Measurements from ENCODE around the gene CHIT1.
"Not testable (repeated sequence)": the region's sequence is repeated elsewhere in the genome, so short reads cannot be mapped to it uniquely, and the experiment has no call there.

CHIT1 gene

DNA sequence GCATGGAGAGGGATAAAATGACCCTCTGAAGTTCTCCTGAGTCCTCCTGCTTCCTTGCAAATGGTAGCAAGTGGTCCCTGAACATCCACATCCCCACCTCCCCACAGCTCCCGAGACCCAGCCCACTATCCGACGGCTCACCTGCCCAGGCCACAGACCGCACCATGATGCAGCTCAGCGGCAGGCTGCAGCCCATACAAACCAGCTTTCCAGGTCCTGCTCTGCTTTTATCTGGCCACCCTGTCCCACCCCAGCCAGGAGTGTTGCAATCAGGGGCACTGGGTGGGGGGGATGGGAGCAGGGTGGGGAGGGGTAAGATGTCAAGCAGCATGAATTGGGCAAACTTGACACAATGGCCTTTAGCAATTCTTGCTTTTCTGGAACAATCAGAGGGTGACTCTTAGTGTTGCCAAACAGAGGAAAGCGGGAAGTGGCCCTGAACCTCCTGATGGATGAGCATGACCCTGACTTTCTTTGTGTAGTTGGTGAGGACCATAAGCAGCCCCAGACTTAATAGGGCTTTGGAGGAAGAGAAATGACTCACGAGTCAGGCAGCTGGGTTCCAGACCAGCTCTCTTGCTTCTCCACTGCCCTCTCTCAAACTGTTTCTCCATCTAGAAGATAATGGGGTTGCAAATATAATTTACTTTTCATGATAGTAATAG lies at the start of gene CHIT1:
CHIT1 (minus strand) TSS at position 203 of the 665 bp plus-strand sequence; CDS start at position 166, 37 bp downstream.
- no peak for DNase-seq (ENCODE audit: low spot score)

GRCh38 chr1:203278885-203279406 lies 49.5 kb upstream of the CHIT1 start:
- DNase-seq (ENCODE audit: low spot score): no peak

DNA sequence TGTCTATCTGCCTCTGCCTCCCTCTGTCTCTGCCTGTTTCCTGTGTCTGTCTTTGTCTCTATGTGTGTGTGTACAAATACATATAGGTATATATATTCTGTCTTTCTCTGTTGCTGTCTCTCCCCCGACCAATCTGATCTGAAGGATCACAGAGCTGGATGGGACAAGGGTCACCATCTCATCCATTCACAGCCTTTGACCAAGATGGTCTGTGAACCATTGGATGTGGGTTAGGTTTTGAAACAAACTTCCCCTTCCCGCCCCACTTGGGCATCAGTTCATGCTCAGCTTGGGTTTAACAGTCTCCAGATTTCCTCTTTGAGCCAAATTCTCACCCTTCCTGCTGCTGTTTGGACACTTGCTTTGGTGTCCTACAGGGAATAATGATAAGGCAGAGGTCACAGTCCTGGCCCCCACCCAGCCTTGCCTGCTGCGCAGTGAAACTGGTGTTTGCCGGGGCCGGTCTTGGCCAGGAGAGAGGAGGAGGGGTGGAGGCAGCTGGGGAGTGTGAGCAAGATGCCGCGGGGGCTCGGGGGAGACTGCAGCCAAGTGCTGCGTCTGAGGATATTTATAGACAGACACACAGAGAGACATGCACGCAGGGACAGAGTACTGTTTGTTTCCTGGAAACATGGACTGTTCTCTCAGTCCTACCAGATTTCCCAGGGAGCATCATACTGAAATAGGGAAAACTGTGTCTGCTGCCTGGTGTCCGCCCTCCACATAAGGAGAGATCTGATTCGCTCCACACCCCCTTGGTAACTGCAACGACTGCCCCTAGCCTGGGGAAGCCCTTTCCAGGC lies 48.8 kb upstream of the CHIT1 start:
- DNase-seq (ENCODE audit: low spot score): peak; percentile 90

- DNase-seq (ENCODE audit: low spot score): no peak
These were observed 47.6 kb upstream of the CHIT1 start for GRCh38 chr1:203276916-203277545.

DNA sequence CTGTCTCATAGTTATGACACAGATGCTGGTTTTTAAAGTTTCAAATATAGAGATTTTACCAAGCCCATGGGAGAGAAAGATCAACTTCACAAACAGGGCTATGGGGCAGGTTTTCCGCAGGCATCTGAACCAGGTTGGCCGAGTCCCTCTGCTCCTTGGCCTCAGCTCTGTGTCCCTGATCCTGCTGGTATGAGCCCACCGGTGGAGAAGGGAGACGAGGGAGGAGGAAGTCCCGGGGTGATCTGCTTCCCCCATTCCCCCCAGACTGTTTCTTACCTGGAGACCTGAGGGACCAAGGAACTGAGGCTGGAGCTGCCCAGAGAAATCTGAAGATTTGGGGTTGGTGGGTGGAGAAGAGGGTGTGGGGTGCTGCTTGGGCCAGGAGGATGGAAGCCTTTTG lies 46.9 kb upstream of the CHIT1 start:
- no peak for DNase-seq (ENCODE audit: low spot score)

- no peak for DNase-seq (ENCODE audit: low spot score)
These were observed 46.3 kb upstream of the CHIT1 start for GRCh38 chr1:203275656-203276272.

DNA sequence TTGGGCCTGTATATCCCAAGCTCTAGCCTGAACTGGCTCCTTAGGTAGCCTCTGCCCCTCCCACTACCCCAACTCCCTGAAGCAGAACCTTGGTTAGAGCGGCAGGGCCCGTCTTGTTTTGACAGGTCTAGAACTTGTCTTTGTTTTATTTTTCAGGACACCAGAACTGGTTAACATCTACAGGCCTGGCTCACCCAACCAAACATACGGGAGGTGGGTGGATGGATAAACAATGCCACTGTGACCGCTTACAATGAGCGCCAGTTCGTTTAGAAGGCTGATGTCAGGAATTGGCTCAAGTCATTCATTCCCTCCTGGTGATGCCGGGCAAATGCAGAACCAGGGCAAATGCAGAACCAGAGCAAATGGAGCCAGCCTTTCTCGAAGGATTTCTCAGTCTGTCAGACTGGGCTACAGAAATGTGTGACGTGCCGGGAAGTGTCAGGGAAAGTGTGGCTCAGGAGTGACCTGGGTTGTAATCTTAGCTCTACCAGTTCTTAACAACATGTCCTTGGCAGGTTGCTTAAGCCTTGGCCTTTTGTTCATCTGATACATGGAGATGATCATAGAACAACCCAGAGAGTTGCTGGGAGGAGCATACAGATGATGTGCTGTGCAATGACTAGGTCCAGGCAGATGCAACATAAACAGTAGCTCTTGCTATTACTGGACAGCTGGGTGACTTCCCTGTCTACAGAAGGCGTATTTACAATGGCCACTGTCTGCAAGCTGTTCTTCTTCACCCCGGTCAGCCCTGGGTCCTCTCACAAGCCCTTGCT lies 45.3 kb upstream of the CHIT1 start:
- DNase-seq (ENCODE audit: low spot score): peak; percentile 95

DNA sequence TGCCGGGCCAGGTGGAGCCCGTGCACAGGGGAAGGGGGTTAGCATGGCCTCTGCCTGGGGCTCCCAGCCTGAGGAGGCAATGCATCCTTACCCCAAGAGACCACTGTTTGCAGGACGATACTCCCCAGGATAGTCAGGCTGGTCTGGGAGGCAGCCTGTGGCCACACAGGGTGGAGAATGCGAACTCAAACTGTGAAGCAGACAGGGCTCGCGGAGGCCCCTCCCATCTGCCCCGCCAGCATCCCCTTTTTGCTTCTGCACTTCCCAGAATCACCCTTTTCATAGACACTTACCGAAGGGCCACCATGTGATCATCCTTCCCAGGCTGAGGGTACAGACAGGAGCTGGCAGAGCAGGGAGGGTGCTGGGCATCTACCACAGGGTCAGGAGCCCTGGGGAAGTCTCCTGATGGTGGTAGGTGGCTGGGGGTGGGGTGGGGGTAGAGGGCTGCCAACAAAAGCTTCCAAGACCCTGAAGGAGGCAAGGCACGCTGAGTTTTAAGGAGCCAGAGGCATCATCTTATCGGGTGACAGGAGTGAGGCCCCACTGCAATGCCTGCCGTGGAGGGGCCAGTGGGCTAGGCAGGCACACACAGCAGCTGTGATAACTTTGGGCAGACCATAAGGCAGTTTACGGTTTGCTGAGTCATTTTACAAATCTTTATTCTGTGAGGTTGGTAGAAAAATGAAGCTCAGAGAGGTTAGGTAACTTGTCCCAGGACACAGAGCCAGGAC lies 44.6 kb upstream of the CHIT1 start:
- no peak for DNase-seq (ENCODE audit: low spot score)

DNA sequence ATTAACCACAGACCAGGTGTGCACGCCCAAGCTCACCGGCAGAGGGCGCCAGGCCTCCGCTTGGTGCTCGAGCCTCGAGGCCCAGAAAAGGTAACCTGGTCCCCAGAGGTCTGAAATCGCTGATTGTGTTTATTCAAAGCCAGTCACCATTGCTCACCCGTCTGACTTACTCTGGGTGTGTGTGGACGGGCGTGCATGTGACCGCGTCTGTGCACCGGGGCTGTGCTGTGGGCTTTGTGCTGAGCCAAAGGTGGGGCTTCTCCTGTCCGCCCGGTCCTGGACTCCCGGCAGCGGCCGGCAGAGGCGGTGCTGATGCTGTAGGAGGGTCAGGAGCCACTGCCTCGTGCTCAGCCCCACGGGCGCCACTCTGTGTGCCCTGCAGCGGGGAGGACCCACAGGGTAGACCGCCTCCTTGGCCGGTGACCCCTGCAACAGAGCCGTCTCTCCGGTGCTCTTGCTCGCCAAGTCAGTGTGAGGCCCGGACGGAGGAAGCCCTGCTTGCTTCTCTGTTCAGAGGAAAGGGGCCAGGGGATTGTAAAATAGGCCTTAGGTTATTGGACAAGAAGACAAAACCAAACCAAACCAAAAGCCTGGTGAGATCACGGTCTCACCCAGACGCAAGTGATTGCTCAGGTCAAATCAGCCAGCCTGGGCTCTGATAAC lies 43.9 kb upstream of the CHIT1 start:
- DNase-seq (ENCODE audit: low spot score): peak; percentile 91

DNA sequence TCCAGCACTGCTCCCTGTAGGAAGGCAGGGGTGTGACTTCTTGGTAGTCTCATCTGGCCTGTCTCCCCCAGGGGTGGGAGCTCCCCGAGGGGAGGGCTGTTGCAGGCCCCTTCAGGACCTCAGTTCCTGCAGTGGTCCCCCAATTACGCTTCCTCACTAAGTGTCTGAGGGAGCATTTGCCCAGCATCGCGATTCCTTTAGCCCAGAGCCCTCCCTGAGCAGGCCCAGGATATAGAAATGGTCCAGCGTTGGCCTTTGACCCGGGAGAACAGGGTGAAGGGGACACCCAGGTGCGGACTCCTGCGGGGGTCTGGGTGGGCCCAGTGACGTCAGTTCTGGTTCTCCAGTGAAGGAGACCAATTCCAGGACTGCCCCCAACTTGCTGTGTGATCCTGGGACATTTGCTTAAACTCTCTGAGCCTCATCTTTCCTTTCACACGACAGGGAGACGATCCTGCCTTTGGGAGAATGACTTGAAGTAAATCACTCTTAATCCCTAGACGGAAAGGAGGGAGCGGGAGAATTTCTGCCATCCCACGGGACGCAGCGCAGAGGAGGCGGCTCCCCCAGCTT lies 43.2 kb upstream of the CHIT1 start:
- DNase-seq (ENCODE audit: low spot score): no peak

- no peak for DNase-seq (ENCODE audit: low spot score)
These were observed 42.6 kb upstream of the CHIT1 start for GRCh38 chr1:203271962-203272632.

DNA sequence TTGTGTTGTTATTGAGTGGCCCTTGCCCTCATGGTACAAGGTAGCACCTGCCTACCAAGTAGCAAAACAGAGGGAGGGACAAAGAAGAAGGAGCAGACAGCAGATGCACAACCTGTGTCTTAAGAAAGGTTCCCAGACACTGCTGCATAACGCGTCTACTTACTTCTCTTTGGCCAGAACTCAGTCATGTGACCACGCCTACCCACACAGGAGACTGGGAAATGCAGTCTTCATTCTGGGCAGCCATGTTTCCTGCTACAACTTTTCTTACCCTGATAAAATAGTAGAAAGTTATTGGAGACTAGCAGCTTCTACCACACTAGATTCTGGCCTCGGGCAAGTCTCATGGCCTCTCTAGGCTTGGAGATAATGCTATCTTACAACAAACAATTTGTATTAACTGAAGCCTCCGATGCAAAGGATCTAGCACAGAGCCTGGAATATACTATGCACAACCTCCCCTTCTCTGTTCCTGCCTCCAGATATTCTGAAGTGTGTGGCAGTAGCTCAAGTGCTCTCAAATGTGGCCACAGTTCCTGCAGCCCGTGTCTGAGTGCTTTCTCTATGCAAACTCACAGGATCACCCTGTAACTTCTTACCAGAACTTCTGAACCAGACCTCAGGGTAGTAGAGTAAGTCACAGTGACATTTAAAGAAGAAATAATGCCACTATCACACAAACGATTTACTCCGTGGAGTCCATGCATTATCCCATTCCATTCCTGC lies 41.7 kb upstream of the CHIT1 start:
- peak; percentile 59 for DNase-seq (ENCODE audit: low spot score)

DNA sequence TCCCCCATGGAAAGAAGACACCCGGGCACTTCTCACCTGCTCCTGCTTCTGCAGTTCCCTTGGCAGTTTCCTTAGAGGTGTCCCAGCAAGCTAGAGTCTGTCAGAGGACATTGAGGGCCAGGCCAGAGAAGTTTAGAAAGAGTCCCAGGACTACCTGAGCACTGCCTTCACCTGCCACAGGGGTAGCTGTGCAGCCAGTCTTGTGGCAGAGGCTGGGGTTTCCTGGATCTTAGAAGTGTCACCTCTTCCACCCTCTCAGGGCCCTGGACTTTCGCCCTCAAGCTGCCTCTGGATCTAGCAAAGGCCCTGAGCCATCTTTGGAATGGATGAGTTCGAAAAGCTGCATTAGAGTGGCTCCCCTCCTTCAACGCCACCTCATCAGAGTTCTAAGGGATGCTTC lies 41.0 kb upstream of the CHIT1 start:
- DNase-seq (ENCODE audit: low spot score): no peak

DNA sequence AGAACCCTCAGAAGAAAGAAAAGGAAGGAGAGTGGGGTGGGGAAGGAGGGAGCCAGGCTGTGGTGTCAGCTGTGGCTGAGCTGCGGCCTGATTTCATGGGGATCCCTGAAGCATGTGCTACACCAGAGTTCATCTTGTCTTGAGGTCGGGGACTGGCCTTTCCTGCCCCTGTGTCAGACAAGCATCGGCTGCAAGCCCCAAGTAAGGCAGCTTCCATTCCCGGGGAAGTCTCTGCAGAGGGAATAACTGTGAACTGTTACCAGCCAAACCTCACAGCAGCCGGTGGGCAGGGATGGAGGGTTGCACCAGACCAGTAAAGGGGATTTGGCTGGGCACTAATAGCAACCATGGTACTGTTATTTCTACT lies 40.2 kb upstream of the CHIT1 start:
- DNase-seq (ENCODE audit: low spot score): no peak

GRCh38 chr1:203268901-203269653 lies 39.6 kb upstream of the CHIT1 start:
- peak; percentile 94 for DNase-seq (ENCODE audit: low spot score)

- no peak for DNase-seq (ENCODE audit: low spot score)
These were observed 38.4 kb upstream of the CHIT1 start for GRCh38 chr1:203267912-203268311.

DNA sequence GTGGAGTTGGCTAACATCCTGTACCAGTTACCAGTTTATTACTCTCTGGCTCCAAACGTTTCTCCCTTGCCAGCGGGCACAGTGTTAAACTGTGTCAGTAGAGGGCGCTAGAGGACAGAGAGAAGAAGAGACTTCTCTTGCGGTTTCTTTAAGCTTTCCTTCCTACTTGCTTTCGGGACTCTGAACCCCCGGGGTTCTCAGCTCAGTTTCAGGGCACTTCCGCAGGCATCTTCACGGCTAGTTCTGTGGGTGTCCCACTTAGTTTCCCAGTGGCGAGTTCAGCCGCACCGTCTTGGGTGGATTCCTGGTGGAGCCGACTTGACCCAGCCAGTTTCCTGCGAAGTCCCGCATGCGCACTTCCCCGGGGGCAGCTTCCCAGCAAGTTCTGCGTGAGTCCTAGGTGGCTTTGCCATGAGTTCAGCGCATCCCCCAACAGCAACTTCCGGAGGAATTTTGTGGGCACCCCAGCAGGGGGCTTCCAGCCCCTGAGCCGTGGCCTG lies 37.9 kb upstream of the CHIT1 start:
- DNase-seq (ENCODE audit: low spot score): peak; percentile 96

- DNase-seq (ENCODE audit: low spot score): not testable (repeated sequence)
These were observed 36.7 kb upstream of the CHIT1 start for GRCh38 chr1:203266140-203266539.

All from cerebellar cortex (tissue), 1 donor.